ENCODE data around the gene PIK3CA. TPM values are rescaled to one million over a fixed set of nuclear protein-coding genes. Genes with fewer than 3 reads are reported as not detected.

Gene PIK3CA
- total and polyA plus RNA-seq, 2 donors (not counting 3 experiments of a cell fraction or from before 2014, with no cell fraction given), result 4.2 to 25.8 TPM

DNA sequence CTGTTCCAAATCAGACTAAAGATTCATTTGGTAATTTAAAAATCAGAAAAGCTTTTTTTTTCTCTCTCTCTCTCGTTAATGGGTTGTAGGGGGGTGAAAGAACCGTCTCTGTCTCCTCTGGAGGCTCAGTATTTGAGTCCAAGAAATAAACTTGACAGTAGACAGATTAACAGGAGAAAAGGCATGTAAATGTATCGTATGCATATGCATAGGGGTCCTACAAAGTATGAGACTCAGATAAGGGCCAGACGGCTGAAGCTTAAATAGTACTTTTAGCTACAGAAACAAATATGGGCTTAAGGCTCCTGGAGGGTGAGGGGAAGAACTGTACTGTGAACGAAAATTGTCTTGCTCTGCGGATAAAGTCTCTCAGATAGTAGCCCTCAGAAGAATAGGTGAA, 42.4 kb downstream of the PIK3CA start:
- no TSS peak for BruUV-seq (replicated peaks)
- Histone ChIP-seq H3K9ac (replicated peaks; ENCODE audit: extremely low read depth, insufficient read depth, low read length) (no peak overlapping the region), H3K79me2 (ENCODE audit: control insufficient read depth, insufficient read depth, low read length) (peaks cover 30% of the 10 kb centered on the region), H3K4me1 (ENCODE audit: control insufficient read depth, extremely low read depth, insufficient read depth, low read length) (peaks cover 5% of the 10 kb centered on the region), H2AFZ (ENCODE audit: low read depth, low read length) (no peak overlapping the region), H3K36me3 (ENCODE audit: control insufficient read depth in 2 of 2, extremely low read depth in 1 of 2, insufficient read depth in 2 of 2, low read length in 2 of 2) (no peaks in the 10 kb centered on the region), H3K27me3 (ENCODE audit: control insufficient read depth in 2 of 2, insufficient read depth in 2 of 2, low read length in 2 of 2) (no peaks in the 10 kb centered on the region), H3K4me3 (replicated peaks in 1 of 3; ENCODE audit: insufficient read depth in 1 of 3, low read depth in 1 of 3, low read length in 3 of 3) (no peak overlapping the region), H4K20me1 (replicated peaks; ENCODE audit: control insufficient read depth, extremely low read depth, insufficient read depth, low read length) (peaks cover 4% of the 10 kb centered on the region), H3K4me2 (ENCODE audit: insufficient read depth, low read length) (no peak overlapping the region), H3K27ac (ENCODE audit: insufficient read depth, low read depth, low read length) (no peak overlapping the region), H3K9me3 (replicated peaks; ENCODE audit: control insufficient read depth, insufficient read depth, low read length) (no peaks in the 10 kb centered on the region), H3K9me1 (replicated peaks; ENCODE audit: control insufficient read depth, extremely low read depth, insufficient read depth, low read length) (no peaks in the 10 kb centered on the region)
- POLR2A ChIA-PET, result no interaction called here
- intact Hi-C loops (cut with micrococcal nuclease), result no loop called here
- dilution Hi-C loops (cut with MboI; ENCODE audit: extremely low pct_ligation_motif_present, low sequenced_read_pairs), result no loop called here
- CTCF ChIA-PET, result no interaction called here
- DNase-seq (ENCODE audit: low read depth, low spot score) (no peak), FAIRE-seq (no peak)
- TF ChIP-seq CTCF (IDR thresholded peaks at IDR 0.05; ENCODE audit: extremely low read depth in 1 of 2, insufficient read depth in 1 of 2, low read depth in 1 of 2, low read length in 2 of 2) (no peak), FOS (IDR thresholded peaks at IDR 0.05; ENCODE audit: borderline replicate concordance, insufficient read depth, low read length) (no peak), EZH2 (IDR thresholded peaks at IDR 0.05; ENCODE audit: borderline replicate concordance, low read depth, low read length, severe bottlenecking) (no peak), MYC (IDR thresholded peaks at IDR 0.05; ENCODE audit: low read depth, low read length) (no peak)

DNA sequence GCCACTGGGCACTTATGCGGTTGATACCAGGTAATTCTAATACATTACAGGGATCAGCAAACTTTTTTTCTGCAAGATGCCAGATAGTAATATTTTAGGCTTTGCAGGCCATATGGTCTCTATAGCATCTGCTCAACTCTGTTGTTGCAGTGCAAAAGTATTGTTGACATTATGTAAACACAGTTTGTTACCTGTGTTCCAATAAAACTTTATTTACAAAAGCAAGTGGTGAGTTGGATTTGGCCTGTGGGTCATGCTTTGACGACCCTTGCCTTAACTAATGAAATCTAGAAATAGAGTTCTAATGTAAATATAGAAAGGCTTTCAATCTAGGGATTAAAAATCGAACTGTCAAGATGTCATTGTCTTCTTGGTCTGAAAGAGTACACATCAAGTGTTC, 44.4 kb downstream of the PIK3CA start:
- Histone ChIP-seq H3K4me3 (replicated peaks in 1 of 3; ENCODE audit: insufficient read depth in 1 of 3, low read depth in 1 of 3, low read length in 3 of 3) (no peak overlapping the region), H3K9me1 (replicated peaks; ENCODE audit: control insufficient read depth, extremely low read depth, insufficient read depth, low read length) (no peaks in the 10 kb centered on the region), H3K27me3 (ENCODE audit: control insufficient read depth in 2 of 2, insufficient read depth in 2 of 2, low read length in 2 of 2) (no peaks in the 10 kb centered on the region), H3K4me2 (ENCODE audit: insufficient read depth, low read length) (no peak overlapping the region), H3K4me1 (ENCODE audit: control insufficient read depth, extremely low read depth, insufficient read depth, low read length) (peaks cover 9% of the 10 kb centered on the region), H3K79me2 (ENCODE audit: control insufficient read depth, insufficient read depth, low read length) (peaks cover 37% of the 10 kb centered on the region), H3K9ac (replicated peaks; ENCODE audit: extremely low read depth, insufficient read depth, low read length) (no peak overlapping the region), H3K36me3 (ENCODE audit: control insufficient read depth in 2 of 2, extremely low read depth in 1 of 2, insufficient read depth in 2 of 2, low read length in 2 of 2) (no peaks in the 10 kb centered on the region), H3K27ac (ENCODE audit: insufficient read depth, low read depth, low read length) (no peak overlapping the region), H2AFZ (ENCODE audit: low read depth, low read length) (no peak overlapping the region), H3K9me3 (replicated peaks; ENCODE audit: control insufficient read depth, insufficient read depth, low read length) (no peaks in the 10 kb centered on the region), H4K20me1 (replicated peaks; ENCODE audit: control insufficient read depth, extremely low read depth, insufficient read depth, low read length) (peaks cover 4% of the 10 kb centered on the region)
- BruUV-seq (replicated peaks), result no TSS peak
- ChIA-PET CTCF (no interaction called here), POLR2A (no interaction called here)
- no peak for DNase-seq (ENCODE audit: low read depth, low spot score)
- intact Hi-C loops (cut with micrococcal nuclease), result no loop called here
- FAIRE-seq, result no peak
- dilution Hi-C loops (cut with MboI; ENCODE audit: extremely low pct_ligation_motif_present, low sequenced_read_pairs), result no loop called here
- no peak for TF ChIP-seq EZH2 (IDR thresholded peaks at IDR 0.05; ENCODE audit: borderline replicate concordance, low read depth, low read length, severe bottlenecking)
- TF ChIP-seq GATA2 (IDR thresholded peaks at IDR 0.05; ENCODE audit: insufficient read depth, insufficient read length, low read depth, low read length), result no peak
- no peak for TF ChIP-seq POLR2AphosphoS5 (IDR thresholded peaks at IDR 0.05; ENCODE audit: insufficient read depth, low read depth, low read length)
- TF ChIP-seq MAX (IDR thresholded peaks at IDR 0.05; ENCODE audit: insufficient read depth, insufficient read length), result no peak
- no peak for TF ChIP-seq JUN (IDR thresholded peaks at IDR 0.05; ENCODE audit: borderline replicate concordance, insufficient read depth, insufficient read length, low read depth)
- TF ChIP-seq FOS (IDR thresholded peaks at IDR 0.05; ENCODE audit: borderline replicate concordance, insufficient read depth, low read length), result no peak
- no peak for TF ChIP-seq POLR2A (IDR thresholded peaks at IDR 0.05; ENCODE audit: low read depth, low read length)
- no peak for TF ChIP-seq MYC (IDR thresholded peaks at IDR 0.05; ENCODE audit: low read depth, low read length)
- no peak for TF ChIP-seq CTCF (IDR thresholded peaks at IDR 0.05; ENCODE audit: extremely low read depth in 1 of 2, insufficient read depth in 1 of 2, low read depth in 1 of 2, low read length in 2 of 2)

Data from endothelial cell of umbilical vein (primary cell).